GM23248 (cell line): Measurements from ENCODE around the gene AGTR1. TPM values are rescaled to one million over a fixed set of nuclear protein-coding genes. Genes with fewer than 3 reads are reported as not detected.
"Not testable (repeated sequence)": the region's sequence is repeated elsewhere in the genome, so short reads cannot be mapped to it uniquely, and the experiment has no call there.

Experiments used
- DNase-seq: peaks from one replicate; pipeline ENCODE4 v3.0.0-alpha.2; 2015
- H2AFZ ChIP-seq: fragments of 200-600 bp; sonication (generic); 2 replicates; pipeline ENCODE4 v1.6.1; 2016; ENCODE audit warnings: antibody characterized with exemption
- H3F3A ChIP-seq: fragments of 200-600 bp; sonication (generic); 2 replicates; pipeline ENCODE4 v1.6.1; 2016; ENCODE audit warnings: mild to moderate bottlenecking, antibody characterized with exemption, mixed run types; ENCODE audit not compliant: insufficient read depth
- H3K27ac ChIP-seq: fragments of 200-600 bp; sonication (generic); 2 replicates; pipeline ENCODE4 v1.5.1; 2016; ENCODE audit warnings: mild to moderate bottlenecking
- H3K27me3 ChIP-seq: fragments of 200-600 bp; sonication (generic); replicated peaks from 2 replicates; pipeline ENCODE4 v1.6.1; 2016; ENCODE audit warnings: mild to moderate bottlenecking; ENCODE audit not compliant: insufficient read depth
- H3K36me3 ChIP-seq: fragments of 200-600 bp; sonication (generic); 2 replicates; pipeline ENCODE4 v1.6.1; 2016; ENCODE audit warnings: low read depth, mild to moderate bottlenecking
- H3K4me1 ChIP-seq: fragments of 200-600 bp; sonication (generic); 2 replicates; pipeline ENCODE4 v1.6.1; 2016; ENCODE audit warnings: mild to moderate bottlenecking; ENCODE audit not compliant: insufficient read depth
- H3K4me2 ChIP-seq: fragments of 200-600 bp; sonication (generic); one replicate; pipeline ENCODE4 v1.6.1; 2016; ENCODE audit warnings: mild to moderate bottlenecking; ENCODE audit not compliant: unreplicated experiment
- H3K4me3 ChIP-seq: fragments of 200-600 bp; sonication (generic); 2 replicates; pipeline ENCODE4 v1.5.1; 2016; ENCODE audit warnings: mild to moderate bottlenecking
- H3K79me2 ChIP-seq: fragments of 200-600 bp; sonication (generic); 2 replicates; pipeline ENCODE4 v1.6.1; 2016; ENCODE audit warnings: mild to moderate bottlenecking; ENCODE audit not compliant: insufficient read depth
- H3K9ac ChIP-seq: fragments of 200-600 bp; sonication (generic); 2 replicates; pipeline ENCODE4 v1.6.1; 2016; ENCODE audit warnings: mild to moderate bottlenecking
- H3K9me2 ChIP-seq: fragments of 200-600 bp; sonication (generic); 2 replicates; pipeline ENCODE4 v1.6.1; 2016; ENCODE audit warnings: mixed run types, mild to moderate bottlenecking, moderate library complexity; ENCODE audit not compliant: insufficient read depth
- H3K9me3 ChIP-seq: fragments of 200-600 bp; sonication (generic); one replicate; pipeline ENCODE4 v1.6.1; 2017; ENCODE audit warnings: low read depth
- H4K20me1 ChIP-seq: fragments of 200-600 bp; sonication (generic); 2 replicates; pipeline ENCODE4 v1.6.0; 2016; ENCODE audit not compliant: insufficient read depth
- EZH2 ChIP-seq: fragments of 200-600 bp; sonication (generic); IDR thresholded peaks from 2 replicates; pipeline ENCODE4 v1.6.1; 2018; ENCODE audit warnings: antibody characterized with exemption, mild to moderate bottlenecking; ENCODE audit not compliant: insufficient read depth, poor library complexity, severe bottlenecking
- EZH2phosphoT487 ChIP-seq: fragments of 200-600 bp; sonication (generic); IDR thresholded peaks from 2 replicates; pipeline ENCODE4 v1.6.1; 2018; ENCODE audit warnings: antibody characterized with exemption, moderate library complexity, mild to moderate bottlenecking, low read depth; ENCODE audit not compliant: insufficient read depth
- WGBS, 2 experiments: methylation state at CpG; one replicate each; pipeline ENCODE4 v1.1.6; 2015 to 2017; ENCODE audit warnings: low lambda C conversion rate in 2 of 2, low coverage in 1 of 2; ENCODE audit errors: missing lambda C conversion rate in 2 of 2; 5-methylcytosine and 5-hydroxymethylcytosine counted together
- in situ Hi-C: fragments of 300-500 bp; cut with MboI; formaldehyde crosslinking; loops from 2 replicates; pipeline ENCODE4 v1.15.0; 2020
- polyA plus RNA-seq: library from polyadenylated mRNA; unstranded; fragments of >200 nt; fragmentation: Nextera tagmentation; extraction: Ambion mirVana; gene quantifications from 2 replicates; pipeline ENCODE4 v1.2.1, GENCODE V29; 2016
- total RNA-seq: library from RNA; depleted of rRNA; stranded (reverse); fragments of >200 nt; shearing (Covaris generic); gene quantifications from 2 replicates; pipeline ENCODE4 v1.2.3, GENCODE V29; 2014

AGTR1 gene
- total and polyA plus RNA-seq, 2 experiments from 2014 or later, result 4.0 TPM

- H3K4me3 ChIP-seq, result no peak overlapping the region
- no peaks in the 10 kb centered on the region for H3K9me3 ChIP-seq
- H4K20me1 ChIP-seq, result no peaks in the 10 kb centered on the region
- no peaks in the 10 kb centered on the region for H3K9me2 ChIP-seq
- H3F3A ChIP-seq, result no peaks in the 10 kb centered on the region
- H3K4me2 ChIP-seq, result no peak overlapping the region
- WGBS, 2 experiments, result 96 to 99% methylated on average over 5 of the region's 5 CpGs
- H3K4me1 ChIP-seq, result no peaks in the 10 kb centered on the region
- no peak overlapping the region for H3K9ac ChIP-seq
- H3K27ac ChIP-seq, result no peak overlapping the region
- no peak overlapping the region for H2AFZ ChIP-seq
- H3K36me3 ChIP-seq, result no peaks in the 10 kb centered on the region
- H3K79me2 ChIP-seq, result no peaks in the 10 kb centered on the region
- in situ Hi-C loops, result no loop called here
- TF ChIP-seq EZH2phosphoT487 (no peak), EZH2 (no peak)
- no peak for DNase-seq
- no peaks in the 10 kb centered on the region for H3K27me3 ChIP-seq
Observed at GRCh38 chr3:148746053-148746452, 48.4 kb downstream of the AGTR1 start.

- Histone ChIP-seq H3F3A (no peaks in the 10 kb centered on the region), H3K9ac (no peak overlapping the region), H3K4me1 (no peaks in the 10 kb centered on the region), H4K20me1 (no peaks in the 10 kb centered on the region), H3K79me2 (no peaks in the 10 kb centered on the region), H3K9me3 (no peaks in the 10 kb centered on the region), H3K27me3 (no peaks in the 10 kb centered on the region), H3K9me2 (no peaks in the 10 kb centered on the region), H3K36me3 (no peaks in the 10 kb centered on the region), H3K4me2 (no peak overlapping the region), H3K27ac (no peak overlapping the region), H3K4me3 (no peak overlapping the region), H2AFZ (no peak overlapping the region)
- 2 to 3% methylated on average over 3 of the region's 3 CpGs for WGBS, 2 experiments
- DNase-seq, result no peak
- in situ Hi-C loops, result no loop called here
- TF ChIP-seq EZH2phosphoT487, result no peak
- TF ChIP-seq EZH2, result no peak
Observed at GRCh38 chr3:148748283-148748682, 50.6 kb downstream of the AGTR1 start.

GRCh38 chr3:148750296-148750695, 52.6 kb downstream of the AGTR1 start:
- Histone ChIP-seq H3K9me2 (no peaks in the 10 kb centered on the region), H3K4me1 (no peaks in the 10 kb centered on the region), H3K9ac (no peak overlapping the region), H3K4me3 (no peak overlapping the region), H3K79me2 (no peaks in the 10 kb centered on the region), H3K4me2 (no peak overlapping the region), H2AFZ (no peak overlapping the region), H3K27me3 (no peaks in the 10 kb centered on the region), H3K27ac (no peak overlapping the region), H3F3A (no peaks in the 10 kb centered on the region), H3K36me3 (no peaks in the 10 kb centered on the region), H4K20me1 (no peaks in the 10 kb centered on the region), H3K9me3 (no peaks in the 10 kb centered on the region)
- 48 to 50% methylated on average over 3 of the region's 3 CpGs for WGBS, 2 experiments
- TF ChIP-seq EZH2 (no peak), EZH2phosphoT487 (no peak)
- no peak for DNase-seq
- in situ Hi-C loops, result no loop called here

- no peak overlapping the region for H3K27ac ChIP-seq
- H4K20me1 ChIP-seq, result no peaks in the 10 kb centered on the region
- H3F3A ChIP-seq, result peaks cover under 1% of the 10 kb centered on the region; the same call in 1 of the 2 replicates
- no peak overlapping the region for H2AFZ ChIP-seq
- H3K79me2 ChIP-seq, result no peaks in the 10 kb centered on the region
- no peaks in the 10 kb centered on the region for H3K36me3 ChIP-seq
- no peak overlapping the region for H3K4me2 ChIP-seq
- no peaks in the 10 kb centered on the region for H3K9me3 ChIP-seq
- no peak for TF ChIP-seq EZH2phosphoT487
- TF ChIP-seq EZH2, result no peak
- no peak overlapping the region for H3K9ac ChIP-seq
- in situ Hi-C loops, result no loop called here
- H3K4me1 ChIP-seq, result no peaks in the 10 kb centered on the region
- DNase-seq, result no peak
- no peak overlapping the region for H3K4me3 ChIP-seq
- H3K9me2 ChIP-seq, result no peaks in the 10 kb centered on the region
- no peaks in the 10 kb centered on the region for H3K27me3 ChIP-seq
- WGBS, 2 experiments, result 32 to 39% methylated on average over 3 of the region's 3 CpGs
Observed at GRCh38 chr3:148751461-148751860, 53.8 kb downstream of the AGTR1 start.

- H2AFZ ChIP-seq, H4K20me1 ChIP-seq, H3K9ac ChIP-seq, H3K79me2 ChIP-seq, H3K36me3 ChIP-seq, H3K4me2 ChIP-seq, H3K27ac ChIP-seq, H3K9me2 ChIP-seq, H3K4me3 ChIP-seq, in situ Hi-C loops, H3K9me3 ChIP-seq, DNase-seq, H3K27me3 ChIP-seq: not testable (repeated sequence)
- Histone ChIP-seq H3F3A (peaks cover 20% of the 10 kb centered on the region), H3K4me1 (peaks cover 14% of the 10 kb centered on the region)
- WGBS, 2 experiments, result 72 to 85% methylated on average over 5 of the region's 5 CpGs
Observed at GRCh38 chr3:148753385-148753784, 55.7 kb downstream of the AGTR1 start.
